HUES48 (cell line): ENCODE measurements around the gene NCOA7.
A peak's percentile ranks its signal among the peaks of the same experiment; 100 is the strongest.
"Not testable (repeated sequence)": the region's sequence is repeated elsewhere in the genome, so short reads cannot be mapped to it uniquely, and the experiment has no call there.

ENCODE experiments used
- H3K27ac ChIP-seq: one replicate; pipeline ENCODE4 v1.7.0; 2013; ENCODE audit warnings: low read depth, low read length, inconsistent platforms
- H3K27me3 ChIP-seq: 2 replicates; pipeline ENCODE4 v1.6.1; 2013; ENCODE audit warnings: mild to moderate bottlenecking, low read length; ENCODE audit not compliant: control insufficient read depth, insufficient read depth
- H3K36me3 ChIP-seq: 2 replicates; pipeline ENCODE4 v1.6.1; 2013; ENCODE audit warnings: low read length; ENCODE audit not compliant: control insufficient read depth, insufficient read depth
- H3K4me1 ChIP-seq: 2 replicates; pipeline ENCODE4 v1.6.1; 2013; ENCODE audit warnings: mild to moderate bottlenecking, low read length; ENCODE audit not compliant: control insufficient read depth, insufficient read depth
- H3K4me3 ChIP-seq: 2 replicates; pipeline ENCODE4 v1.5.1; 2013; ENCODE audit warnings: mild to moderate bottlenecking, low read depth, low read length
- H3K9ac ChIP-seq: 2 replicates; pipeline ENCODE4 v1.6.1; 2013; ENCODE audit warnings: mild to moderate bottlenecking, low read depth, low read length, moderate library complexity
- H3K9me3 ChIP-seq: 2 replicates; pipeline ENCODE4 v1.6.1; 2013; ENCODE audit warnings: low read length; ENCODE audit not compliant: control insufficient read depth, insufficient read depth

Gene NCOA7

GRCh38 chr6:125759184-125759902 is 31.4 kb upstream of the NCOA7 start:
- Histone ChIP-seq H3K27me3 (no peaks in the 10 kb centered on the region), H3K4me3 (no peak overlapping the region), H3K9me3 (no peaks in the 10 kb centered on the region), H3K4me1 (peaks cover 14% of the 10 kb centered on the region), H3K36me3 (peaks cover 53% of the 10 kb centered on the region), H3K9ac (no peak overlapping the region), H3K27ac (no peak overlapping the region)

- peaks cover 47% of the 10 kb centered on the region for H3K36me3 ChIP-seq
- peaks cover 8% of the 10 kb centered on the region for H3K4me1 ChIP-seq
- no peak overlapping the region for H3K4me3 ChIP-seq
- no peak overlapping the region for H3K9ac ChIP-seq
- no peaks in the 10 kb centered on the region for H3K9me3 ChIP-seq
- no peak overlapping the region for H3K27ac ChIP-seq
- H3K27me3 ChIP-seq = no peaks in the 10 kb centered on the region
These were observed 30.8 kb upstream of the NCOA7 start for GRCh38 chr6:125759959-125760457.

- no peak overlapping the region for H3K27ac ChIP-seq
- no peaks in the 10 kb centered on the region for H3K4me1 ChIP-seq
- peaks cover 18% of the 10 kb centered on the region for H3K36me3 ChIP-seq
- H3K9me3 ChIP-seq = no peaks in the 10 kb centered on the region
- H3K9ac ChIP-seq = no peak overlapping the region
- H3K27me3 ChIP-seq = no peaks in the 10 kb centered on the region
- no peak overlapping the region for H3K4me3 ChIP-seq
These were observed 26.6 kb upstream of the NCOA7 start for GRCh38 chr6:125764121-125764671.

DNA sequence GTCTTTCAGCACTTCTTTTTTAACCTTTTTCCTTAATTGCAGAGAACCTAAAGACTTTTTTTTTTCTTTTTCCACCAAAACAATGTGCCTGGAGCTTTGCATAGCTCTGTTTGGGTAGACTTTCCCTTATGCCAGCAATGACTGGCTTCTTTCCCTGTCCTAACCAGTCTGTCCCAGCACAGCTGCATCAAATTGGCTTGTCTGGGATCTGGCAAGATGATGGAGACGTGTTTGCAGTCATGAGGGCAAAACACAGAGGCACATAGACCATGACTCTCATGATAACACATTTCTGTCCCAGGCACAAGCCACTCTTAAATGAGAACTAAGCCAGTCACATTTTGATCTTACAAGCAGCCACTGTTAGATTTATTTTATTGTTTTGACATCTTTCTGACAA is 24.8 kb upstream of the NCOA7 start:
- no peak overlapping the region for H3K4me3 ChIP-seq
- no peaks in the 10 kb centered on the region for H3K27me3 ChIP-seq
- no peak overlapping the region for H3K27ac ChIP-seq
- no peaks in the 10 kb centered on the region for H3K4me1 ChIP-seq
- no peaks in the 10 kb centered on the region for H3K9me3 ChIP-seq
- H3K36me3 ChIP-seq = peaks cover under 1% of the 10 kb centered on the region; the same call in 1 of the 2 replicates
- no peak overlapping the region for H3K9ac ChIP-seq

DNA sequence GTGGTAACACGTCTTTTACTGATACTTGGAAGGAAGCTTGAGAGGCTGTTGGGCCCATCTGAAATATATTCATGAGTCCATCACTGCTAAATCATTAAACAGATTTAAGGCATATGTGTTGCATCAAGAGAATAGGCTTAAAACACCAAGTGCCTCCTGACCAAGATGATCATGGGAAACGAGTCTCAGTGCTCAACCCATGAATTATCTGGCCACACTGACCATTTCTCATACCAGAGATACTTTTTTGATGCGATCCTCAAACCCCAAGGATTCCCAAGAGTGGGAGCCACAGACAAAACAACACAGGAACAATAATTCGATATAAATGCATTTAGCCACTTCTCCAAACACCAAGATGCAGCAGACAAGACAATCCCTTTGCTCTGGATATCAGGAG is 24.1 kb upstream of the NCOA7 start:
- no peaks in the 10 kb centered on the region for H3K4me1 ChIP-seq
- no peaks in the 10 kb centered on the region for H3K9me3 ChIP-seq
- H3K27me3 ChIP-seq = no peaks in the 10 kb centered on the region
- no peaks in the 10 kb centered on the region for H3K36me3 ChIP-seq
- H3K9ac ChIP-seq = no peak overlapping the region
- no peak overlapping the region for H3K27ac ChIP-seq
- no peak overlapping the region for H3K4me3 ChIP-seq

DNA sequence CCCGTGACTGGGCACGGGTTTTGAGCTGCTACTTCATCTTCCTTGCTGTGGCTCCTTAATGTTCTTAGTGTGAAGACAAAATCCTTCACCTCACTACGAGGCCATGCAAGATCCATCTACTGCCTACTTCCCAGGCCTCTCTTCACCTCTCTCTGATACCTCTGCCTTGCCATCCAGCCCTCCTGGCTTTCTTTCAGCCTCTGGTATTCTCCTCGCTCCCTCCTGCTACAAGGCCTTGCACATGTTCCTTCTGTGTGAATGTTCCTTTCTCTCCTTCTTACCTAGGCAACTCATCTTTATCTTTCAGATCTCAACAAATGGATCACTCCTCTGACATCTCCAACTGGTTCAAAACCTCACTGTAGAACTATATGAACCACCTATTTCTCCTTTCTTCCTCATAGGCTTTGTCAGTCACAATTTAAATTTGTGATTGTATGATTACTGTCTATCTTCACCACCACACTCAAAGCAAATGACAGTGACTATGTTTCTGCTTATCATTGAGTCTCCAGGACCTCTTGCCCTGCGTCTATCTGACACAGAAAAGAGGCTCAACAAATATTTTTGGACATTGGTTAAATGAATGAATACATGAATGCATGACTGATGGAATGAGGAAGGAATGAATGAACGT is 21.5 kb upstream of the NCOA7 start:
- Histone ChIP-seq H3K9me3 (no peaks in the 10 kb centered on the region), H3K4me1 (no peaks in the 10 kb centered on the region), H3K27ac (no peak overlapping the region), H3K4me3 (no peak overlapping the region), H3K9ac (no peak overlapping the region), H3K27me3 (no peaks in the 10 kb centered on the region), H3K36me3 (no peaks in the 10 kb centered on the region)

GRCh38 chr6:125773387-125774341 is 17.1 kb upstream of the NCOA7 start:
- Histone ChIP-seq H3K27ac (no peak overlapping the region), H3K9me3 (no peaks in the 10 kb centered on the region), H3K9ac (no peak overlapping the region), H3K36me3 (no peaks in the 10 kb centered on the region), H3K4me3 (no peak overlapping the region), H3K27me3 (no peaks in the 10 kb centered on the region), H3K4me1 (peaks cover 13% of the 10 kb centered on the region)

DNA sequence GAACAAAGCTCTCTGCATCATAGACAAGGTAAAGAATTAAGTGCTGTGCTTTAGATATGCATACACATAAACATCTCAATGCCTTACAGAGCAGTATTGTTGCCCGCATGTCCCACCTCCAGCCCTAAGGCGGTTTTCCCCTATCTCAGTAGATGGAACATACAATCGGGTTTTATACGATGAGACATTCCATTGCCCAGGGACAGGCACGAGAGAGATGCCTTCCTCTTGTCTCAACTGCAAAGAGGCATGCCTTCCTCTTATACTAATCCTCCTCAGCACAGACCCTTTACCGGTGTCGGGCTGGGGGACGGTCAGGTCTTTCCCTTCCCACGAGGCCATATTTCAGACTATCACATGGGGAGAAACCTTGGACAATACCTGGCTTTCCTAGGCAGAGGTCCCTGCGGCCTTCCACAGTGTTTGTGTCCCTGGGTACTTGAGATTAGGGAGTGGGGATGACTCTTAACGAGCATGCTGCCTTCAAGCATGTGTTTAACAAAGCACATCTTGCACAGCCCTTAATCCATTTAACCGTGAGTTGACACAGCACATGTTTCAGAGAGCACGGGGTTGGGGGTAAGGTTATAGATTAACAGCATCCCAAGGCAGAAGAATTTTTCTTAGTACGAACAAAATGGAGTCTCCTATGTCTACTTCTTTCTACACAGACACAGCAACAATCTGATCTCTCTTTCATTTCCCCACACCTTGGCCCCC is 14.5 kb upstream of the NCOA7 start:
- H3K27ac ChIP-seq, H3K27me3 ChIP-seq: not testable (repeated sequence)
- peaks cover 13% of the 10 kb centered on the region for H3K4me1 ChIP-seq

GRCh38 chr6:125779924-125780539 is 10.7 kb upstream of the NCOA7 start:
- H3K4me1 ChIP-seq = peaks cover 11% of the 10 kb centered on the region; the same call in 1 of the 2 replicates
- no peaks in the 10 kb centered on the region for H3K36me3 ChIP-seq
- peak overlapping the region; percentile 87 for H3K9ac ChIP-seq
- no peak overlapping the region for H3K27ac ChIP-seq
- H3K27me3 ChIP-seq = no peaks in the 10 kb centered on the region
- peak overlapping the region; percentile 89 for H3K4me3 ChIP-seq
- no peaks in the 10 kb centered on the region for H3K9me3 ChIP-seq

More for the DNA sequence above, 14.5 kb upstream of the NCOA7 start:
- not testable (repeated sequence) for H3K9me3 ChIP-seq, H3K4me3 ChIP-seq, H3K9ac ChIP-seq, H3K36me3 ChIP-seq
